T-helper 1 cell treated with Interleukin-12 subunit alpha and Interleukin-12 subunit beta and Interleukin-4 antibody, amounts not matched to agents 30 μg/mL and 1 μg/mL, for 36 hours (primary cell): ENCODE data around the gene SATB2.

Experiments used
- H3K27ac Mint-ChIP-seq: one replicate; pipeline ENCODE4 v1.8.0; 2021; ENCODE audit warnings: mild to moderate bottlenecking, mixed read lengths
- H3K27me3 Mint-ChIP-seq: one replicate; pipeline ENCODE4 v1.8.0; 2021; ENCODE audit warnings: low read depth, mixed read lengths
- H3K36me3 Mint-ChIP-seq: one replicate; pipeline ENCODE4 v1.8.0; 2021; ENCODE audit warnings: low read depth, mixed read lengths
- H3K4me1 Mint-ChIP-seq: one replicate; pipeline ENCODE4 v1.8.0; 2021; ENCODE audit warnings: low read depth, mixed read lengths
- H3K4me3 Mint-ChIP-seq: one replicate; pipeline ENCODE4 v1.8.0; 2021; ENCODE audit warnings: mild to moderate bottlenecking, moderate library complexity, mixed read lengths
- H3K9me3 Mint-ChIP-seq: one replicate; pipeline ENCODE4 v1.8.0; 2021; ENCODE audit warnings: mixed read lengths

Gene SATB2

GRCh38 chr2:199419428-199419827 lies 38.3 kb downstream of the SATB2 start:
- no peak overlapping the region for H3K27ac Mint-ChIP-seq

GRCh38 chr2:199414465-199414864 lies 43.3 kb downstream of the SATB2 start:
- peaks cover 3% of the 10 kb centered on the region for H3K27me3 Mint-ChIP-seq
- H3K4me3 Mint-ChIP-seq = no peak overlapping the region
- no peaks in the 10 kb centered on the region for H3K4me1 Mint-ChIP-seq
- H3K9me3 Mint-ChIP-seq = no peaks in the 10 kb centered on the region
- H3K27ac Mint-ChIP-seq = no peak overlapping the region
- H3K36me3 Mint-ChIP-seq = no peaks in the 10 kb centered on the region

More at GRCh38 chr2:199419428-199419827, 38.3 kb downstream of the SATB2 start:
- Mint-ChIP-seq H3K36me3 (no peaks in the 10 kb centered on the region), H3K4me3 (no peak overlapping the region), H3K4me1 (no peaks in the 10 kb centered on the region), H3K9me3 (no peaks in the 10 kb centered on the region), H3K27me3 (peaks cover 6% of the 10 kb centered on the region)

- Mint-ChIP-seq H3K27me3 (peaks cover 3% of the 10 kb centered on the region), H3K36me3 (no peaks in the 10 kb centered on the region), H3K9me3 (no peaks in the 10 kb centered on the region), H3K4me1 (no peaks in the 10 kb centered on the region), H3K4me3 (no peak overlapping the region), H3K27ac (no peak overlapping the region)
These were observed 43.7 kb downstream of the SATB2 start for GRCh38 chr2:199414001-199414400.

- Mint-ChIP-seq H3K27me3 (peaks cover 3% of the 10 kb centered on the region), H3K27ac (no peak overlapping the region), H3K4me1 (no peaks in the 10 kb centered on the region), H3K4me3 (no peak overlapping the region), H3K36me3 (no peaks in the 10 kb centered on the region), H3K9me3 (no peaks in the 10 kb centered on the region)
These were observed 47.8 kb downstream of the SATB2 start for GRCh38 chr2:199409759-199410529.

- Mint-ChIP-seq H3K27ac (no peak overlapping the region), H3K27me3 (peaks cover under 1% of the 10 kb centered on the region), H3K4me1 (no peaks in the 10 kb centered on the region), H3K9me3 (no peaks in the 10 kb centered on the region), H3K36me3 (no peaks in the 10 kb centered on the region), H3K4me3 (no peak overlapping the region)
These were observed 50.3 kb downstream of the SATB2 start for GRCh38 chr2:199407421-199407820.

GRCh38 chr2:199405241-199405640 lies 52.5 kb downstream of the SATB2 start:
- H3K27ac Mint-ChIP-seq = no peak overlapping the region
- no peaks in the 10 kb centered on the region for H3K36me3 Mint-ChIP-seq
- H3K4me3 Mint-ChIP-seq = no peak overlapping the region
- no peaks in the 10 kb centered on the region for H3K9me3 Mint-ChIP-seq
- no peaks in the 10 kb centered on the region for H3K27me3 Mint-ChIP-seq
- no peaks in the 10 kb centered on the region for H3K4me1 Mint-ChIP-seq

GRCh38 chr2:199404841-199405240 lies 52.9 kb downstream of the SATB2 start:
- no peak overlapping the region for H3K27ac Mint-ChIP-seq
- no peak overlapping the region for H3K4me3 Mint-ChIP-seq
- no peaks in the 10 kb centered on the region for H3K9me3 Mint-ChIP-seq
- no peaks in the 10 kb centered on the region for H3K27me3 Mint-ChIP-seq
- no peaks in the 10 kb centered on the region for H3K4me1 Mint-ChIP-seq
- no peaks in the 10 kb centered on the region for H3K36me3 Mint-ChIP-seq

GRCh38 chr2:199395311-199395710 lies 62.4 kb downstream of the SATB2 start:
- no peak overlapping the region for H3K27ac Mint-ChIP-seq
- no peak overlapping the region for H3K4me3 Mint-ChIP-seq
- H3K4me1 Mint-ChIP-seq = no peaks in the 10 kb centered on the region
- no peaks in the 10 kb centered on the region for H3K9me3 Mint-ChIP-seq
- no peaks in the 10 kb centered on the region for H3K27me3 Mint-ChIP-seq
- no peaks in the 10 kb centered on the region for H3K36me3 Mint-ChIP-seq

- Mint-ChIP-seq H3K4me3 (no peak overlapping the region), H3K4me1 (no peaks in the 10 kb centered on the region), H3K27me3 (no peaks in the 10 kb centered on the region), H3K9me3 (no peaks in the 10 kb centered on the region), H3K27ac (no peak overlapping the region), H3K36me3 (no peaks in the 10 kb centered on the region)
These were observed 65.4 kb downstream of the SATB2 start for GRCh38 chr2:199392363-199392762.

GRCh38 chr2:199388728-199389268 lies 68.9 kb downstream of the SATB2 start:
- no peak overlapping the region for H3K4me3 Mint-ChIP-seq
- H3K4me1 Mint-ChIP-seq = no peaks in the 10 kb centered on the region
- H3K27me3 Mint-ChIP-seq = peaks cover 3% of the 10 kb centered on the region
- H3K27ac Mint-ChIP-seq = no peak overlapping the region
- no peaks in the 10 kb centered on the region for H3K9me3 Mint-ChIP-seq
- no peaks in the 10 kb centered on the region for H3K36me3 Mint-ChIP-seq

GRCh38 chr2:199384043-199384442 lies 73.7 kb downstream of the SATB2 start:
- H3K9me3 Mint-ChIP-seq = no peaks in the 10 kb centered on the region
- no peak overlapping the region for H3K27ac Mint-ChIP-seq
- no peaks in the 10 kb centered on the region for H3K4me1 Mint-ChIP-seq
- peaks cover 14% of the 10 kb centered on the region for H3K27me3 Mint-ChIP-seq
- H3K36me3 Mint-ChIP-seq = no peaks in the 10 kb centered on the region
- H3K4me3 Mint-ChIP-seq = no peak overlapping the region

GRCh38 chr2:199383021-199383420 lies 74.7 kb downstream of the SATB2 start:
- Mint-ChIP-seq H3K9me3 (no peaks in the 10 kb centered on the region), H3K36me3 (no peaks in the 10 kb centered on the region), H3K4me3 (no peak overlapping the region), H3K4me1 (no peaks in the 10 kb centered on the region), H3K27me3 (peaks cover 14% of the 10 kb centered on the region), H3K27ac (no peak overlapping the region)

- Mint-ChIP-seq H3K4me1 (no peaks in the 10 kb centered on the region), H3K9me3 (no peaks in the 10 kb centered on the region), H3K4me3 (no peak overlapping the region), H3K27me3 (peaks cover 14% of the 10 kb centered on the region), H3K36me3 (no peaks in the 10 kb centered on the region), H3K27ac (no peak overlapping the region)
These were observed 75.6 kb downstream of the SATB2 start for GRCh38 chr2:199382091-199382490.

GRCh38 chr2:199381531-199381930 lies 76.2 kb downstream of the SATB2 start:
- peaks cover 14% of the 10 kb centered on the region for H3K27me3 Mint-ChIP-seq
- H3K4me1 Mint-ChIP-seq = no peaks in the 10 kb centered on the region
- H3K36me3 Mint-ChIP-seq = no peaks in the 10 kb centered on the region

GRCh38 chr2:199378948-199379650 lies 78.6 kb downstream of the SATB2 start:
- Mint-ChIP-seq H3K9me3 (no peaks in the 10 kb centered on the region), H3K4me1 (no peaks in the 10 kb centered on the region), H3K27ac (no peak overlapping the region), H3K4me3 (no peak overlapping the region), H3K36me3 (no peaks in the 10 kb centered on the region), H3K27me3 (peaks cover 14% of the 10 kb centered on the region)

More at GRCh38 chr2:199381531-199381930, 76.2 kb downstream of the SATB2 start:
- no peaks in the 10 kb centered on the region for H3K9me3 Mint-ChIP-seq
- H3K4me3 Mint-ChIP-seq = no peak overlapping the region
- no peak overlapping the region for H3K27ac Mint-ChIP-seq
